HG02798 (cell line): Measurements from ENCODE around the gene SLC38A1.
"Not testable (repeated sequence)": the region's sequence is repeated elsewhere in the genome, so short reads cannot be mapped to it uniquely, and the experiment has no call there.

Source experiments
- ATAC-seq: cut with Tn5 transposase; IDR thresholded peaks from one replicate; pipeline ENCODE4 v1.9.1; 2021; ENCODE audit warnings: mild to moderate bottlenecking; ENCODE audit not compliant: unreplicated experiment, poor library complexity

The SLC38A1 gene

GRCh38 chr12:46265734-46266133 lies 3.1 kb downstream of the SLC38A1 start:
- ATAC-seq: no peak

GRCh38 chr12:46265102-46265501 lies 3.7 kb downstream of the SLC38A1 start:
- no peak for ATAC-seq

GRCh38 chr12:46264057-46264456 lies 4.8 kb downstream of the SLC38A1 start:
- ATAC-seq: no peak

GRCh38 chr12:46263140-46264016 lies 5.5 kb downstream of the SLC38A1 start:
- ATAC-seq: no peak

DNA sequence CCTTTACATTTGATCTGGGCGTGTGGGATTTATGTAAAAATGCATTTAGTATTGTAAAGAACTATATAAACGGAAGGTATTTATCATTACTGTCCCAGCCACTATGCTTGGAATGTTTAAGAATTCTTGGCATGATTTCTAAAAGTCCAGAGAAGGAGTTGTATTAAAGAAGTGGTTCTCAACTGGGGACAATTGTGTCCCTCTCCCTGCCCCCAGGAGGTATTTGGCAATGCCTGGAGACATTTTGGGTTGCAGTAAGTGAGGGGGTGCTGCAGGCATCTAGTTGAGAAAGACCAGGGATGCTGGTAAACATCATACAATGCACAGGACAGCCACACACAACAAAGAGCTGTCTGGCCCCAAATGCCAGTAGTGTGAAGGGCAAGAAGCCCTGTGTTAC lies 7.2 kb downstream of the SLC38A1 start:
- ATAC-seq: no peak

DNA sequence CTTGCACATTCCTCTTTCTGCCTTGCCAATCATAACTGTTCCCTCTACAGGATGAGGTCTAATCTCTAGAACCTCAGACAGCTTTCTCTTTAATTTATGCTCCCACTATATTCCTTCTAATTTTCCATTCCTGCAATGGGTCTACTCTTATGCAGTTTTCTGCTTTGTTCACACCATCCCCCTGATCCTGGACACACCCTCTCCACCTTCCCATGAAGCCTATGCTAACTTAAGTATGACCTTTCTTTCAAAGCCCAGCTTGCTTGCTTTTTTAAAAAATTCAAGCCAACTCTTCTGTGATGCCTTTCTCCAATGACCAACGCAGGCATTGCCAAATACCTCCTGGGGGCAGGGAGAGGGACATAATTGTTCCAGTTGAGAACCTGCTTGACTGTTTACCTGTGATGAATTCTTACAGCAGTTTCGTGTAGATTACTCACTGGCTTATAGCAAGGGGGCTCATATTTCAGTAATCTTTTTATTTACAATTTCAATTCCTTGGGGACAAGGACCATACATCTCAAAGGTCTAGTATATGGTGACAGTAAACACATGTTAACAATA lies 7.8 kb downstream of the SLC38A1 start:
- ATAC-seq: no peak

- no peak for ATAC-seq
Measured at GRCh38 chr12:46260124-46260912, 8.5 kb downstream of the SLC38A1 start.

DNA sequence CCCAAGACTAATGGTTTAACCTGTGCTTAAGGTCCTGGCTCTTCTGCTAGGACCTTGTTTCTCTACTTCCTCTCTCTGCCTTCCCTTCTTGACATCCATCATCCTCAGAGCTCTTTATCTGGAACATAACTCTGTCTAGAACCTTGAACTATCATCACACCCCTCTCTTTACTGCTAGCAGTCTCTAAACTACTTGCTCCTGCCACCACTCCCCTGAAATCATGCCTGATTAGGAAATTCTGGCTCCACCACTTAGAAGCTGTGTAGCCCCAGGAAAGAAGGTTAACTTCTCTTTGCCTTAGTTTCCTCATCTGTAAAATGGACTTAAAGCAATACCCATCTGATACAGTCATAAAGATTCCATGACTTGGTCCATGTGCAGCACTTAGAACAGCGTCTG lies 9.1 kb downstream of the SLC38A1 start:
- ATAC-seq: no peak

DNA sequence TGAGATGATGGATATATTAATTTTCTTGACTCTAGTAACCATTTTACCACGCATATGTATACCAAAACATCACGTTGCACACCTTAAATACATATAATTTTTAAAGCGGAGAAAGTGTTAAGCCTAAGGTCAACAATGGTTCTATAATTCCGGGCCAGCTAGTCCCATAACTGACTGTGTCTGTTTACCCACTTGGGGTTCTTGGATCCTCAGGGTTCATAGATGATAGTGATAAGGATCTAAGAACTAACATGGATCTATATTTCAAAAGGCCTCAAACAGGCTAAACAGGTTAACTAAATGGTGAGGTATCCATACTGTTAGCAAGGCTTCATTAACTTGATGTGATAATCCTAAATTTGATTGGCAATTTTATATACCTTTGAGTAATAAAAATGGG lies 9.8 kb downstream of the SLC38A1 start:
- ATAC-seq: no peak

DNA sequence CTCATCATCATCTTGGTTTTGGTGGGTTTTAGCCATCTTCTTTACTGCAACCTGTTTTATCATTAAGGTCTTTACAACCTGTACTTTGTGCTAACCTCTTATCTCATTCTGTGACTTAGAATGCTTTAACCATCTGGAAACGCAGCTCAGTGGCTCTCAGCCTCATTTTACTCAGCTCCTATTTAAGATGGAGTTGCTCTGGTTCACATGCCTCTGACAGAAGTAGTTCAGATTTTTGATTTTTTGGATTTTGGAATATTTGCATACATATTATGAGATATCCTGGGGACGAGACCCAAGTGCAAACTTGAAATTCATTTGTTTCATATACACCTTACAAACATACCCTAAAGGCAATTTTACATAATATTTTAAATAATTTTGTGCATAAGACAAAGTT lies 10.7 kb downstream of the SLC38A1 start:
- ATAC-seq: no peak

- no peak for ATAC-seq
Measured at GRCh38 chr12:46256942-46257341, 11.9 kb downstream of the SLC38A1 start.

- no peak for ATAC-seq
Measured at GRCh38 chr12:46253544-46254162, 15.2 kb downstream of the SLC38A1 start.

DNA sequence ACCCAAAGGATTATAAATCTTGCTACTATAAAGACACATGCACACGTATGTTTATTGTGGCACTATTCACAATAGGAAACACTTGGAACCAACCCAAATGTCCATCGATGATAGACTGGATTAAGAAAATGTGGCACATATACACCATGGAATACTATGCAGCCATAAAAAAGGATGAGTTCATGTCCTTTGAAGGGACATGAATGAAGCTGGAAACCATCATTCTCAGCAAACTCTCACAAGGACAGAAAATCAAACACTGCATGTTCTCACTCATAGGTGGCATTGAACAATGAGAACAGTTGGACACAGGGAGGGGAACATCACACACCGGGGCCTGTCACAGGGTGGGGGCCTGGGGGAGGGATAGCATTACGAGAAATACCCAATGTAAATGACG lies 16.8 kb downstream of the SLC38A1 start:
- ATAC-seq: not testable (repeated sequence)

DNA sequence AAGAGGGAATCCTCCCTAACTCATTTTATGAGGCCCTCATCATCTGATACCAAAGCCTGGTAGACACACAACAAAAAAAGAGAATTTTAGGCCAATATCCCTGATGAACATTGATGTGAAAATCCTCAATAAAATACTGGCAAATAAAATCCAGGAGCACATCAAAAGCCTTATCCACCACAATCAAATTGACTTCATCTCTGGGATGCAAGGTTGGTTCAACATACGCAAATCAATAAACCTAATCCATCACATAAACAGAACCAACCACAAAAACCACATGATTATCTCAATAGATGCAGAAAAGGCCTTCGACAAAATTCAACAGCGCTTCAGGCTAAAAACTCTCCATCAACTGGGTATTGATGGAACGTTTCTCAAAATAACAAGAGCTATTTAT lies 18.9 kb downstream of the SLC38A1 start:
- ATAC-seq: not testable (repeated sequence)

DNA sequence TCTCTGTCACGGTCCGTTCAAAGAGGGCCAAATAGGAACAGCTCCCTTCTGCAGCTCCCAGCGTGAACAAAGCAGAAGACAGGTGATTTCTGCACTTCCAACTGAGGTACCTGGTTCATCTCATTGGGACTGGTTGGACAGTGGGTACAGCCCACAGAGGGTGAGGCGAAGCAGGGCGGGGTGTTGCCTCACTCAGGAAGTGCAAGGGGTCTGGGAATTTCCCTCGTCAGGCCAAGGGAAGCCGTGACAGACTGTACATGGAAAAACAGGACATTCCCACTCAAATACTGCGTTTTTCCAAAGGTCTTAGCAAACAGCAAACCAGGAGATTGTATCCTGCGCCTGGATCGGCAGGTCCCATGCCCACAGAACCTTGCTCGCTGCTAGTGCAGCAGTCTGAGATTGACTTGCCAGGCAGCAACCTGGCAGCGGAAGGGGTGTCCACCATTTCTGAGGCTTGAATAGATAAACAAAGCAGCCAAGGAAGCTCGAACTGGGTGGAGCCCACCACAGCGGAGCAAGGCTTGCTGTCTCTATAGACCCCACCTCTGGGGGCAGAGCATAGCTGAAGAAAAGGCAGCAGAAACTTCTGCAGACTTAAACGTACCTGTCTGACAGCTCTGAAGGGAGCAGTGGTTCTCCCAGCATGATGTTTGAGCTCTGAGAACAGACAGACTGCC lies 22.7 kb downstream of the SLC38A1 start:
- no peak for ATAC-seq

DNA sequence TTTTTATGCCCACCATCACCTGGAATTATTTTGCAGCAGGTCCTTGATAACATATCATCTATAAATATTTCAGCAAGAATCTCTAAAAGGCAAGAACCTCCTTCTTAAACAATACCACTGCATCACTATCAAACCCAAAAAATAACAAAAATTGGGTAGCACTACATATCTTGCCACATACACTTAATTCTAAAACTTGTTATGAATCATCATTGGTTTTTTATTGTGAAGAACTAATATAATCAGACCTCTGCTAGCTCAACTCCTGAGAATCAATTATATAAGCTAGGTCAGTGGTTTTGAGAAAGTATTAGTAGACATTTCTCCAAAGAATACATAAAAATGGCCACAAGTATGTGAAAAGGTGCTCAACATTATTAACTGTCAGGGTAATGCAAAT lies 23.8 kb downstream of the SLC38A1 start:
- no peak for ATAC-seq

DNA sequence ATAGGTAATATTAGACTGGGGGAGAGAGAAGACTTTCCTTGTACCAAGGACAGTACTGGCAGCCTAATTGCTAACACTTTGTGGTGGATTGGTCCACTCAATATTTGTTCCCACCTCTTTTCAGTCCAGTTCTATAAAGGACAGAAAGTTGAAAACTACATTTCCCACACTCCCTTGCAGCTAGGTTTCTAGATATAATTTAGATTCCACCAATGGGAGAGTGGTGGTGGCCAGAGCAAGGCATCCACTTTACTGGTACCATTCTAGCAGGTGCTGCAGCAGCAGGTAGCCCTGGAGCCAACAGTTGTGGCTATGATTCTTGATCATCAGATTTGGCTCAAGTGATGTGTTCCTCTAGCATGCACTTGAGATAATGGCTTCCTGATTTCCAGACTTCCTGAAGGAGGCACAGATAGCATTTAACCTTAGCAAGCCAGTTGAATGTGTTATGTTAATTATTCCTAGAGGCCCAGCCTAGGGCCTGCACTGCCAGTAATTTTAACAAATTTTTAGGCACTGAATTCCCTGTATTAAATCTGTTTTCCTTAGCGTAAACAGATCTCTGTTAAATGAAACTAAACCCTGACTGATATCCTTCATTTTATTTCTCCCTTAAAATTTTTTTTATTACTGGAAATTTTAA lies 24.4 kb downstream of the SLC38A1 start:
- no peak for ATAC-seq

DNA sequence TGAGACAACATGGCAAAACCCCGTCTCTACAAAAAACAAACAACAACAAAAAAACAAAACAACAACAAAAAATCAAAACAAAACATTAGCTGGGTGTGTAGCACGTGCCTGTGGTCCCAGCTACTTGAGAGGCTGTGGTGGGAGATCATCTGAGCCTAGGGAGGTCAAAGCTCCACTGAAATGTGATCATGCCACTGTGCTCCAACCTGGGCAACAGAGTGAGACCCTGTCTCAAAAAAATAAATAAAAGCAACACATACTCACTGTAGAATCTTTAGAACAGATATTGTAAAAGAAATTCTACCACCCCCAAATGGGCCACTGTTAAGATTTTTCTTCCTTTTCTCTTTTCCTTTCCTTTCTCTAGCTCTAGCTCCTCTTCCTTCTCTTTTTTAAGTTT lies 26.3 kb downstream of the SLC38A1 start:
- no peak for ATAC-seq

GRCh38 chr12:46240436-46240835 lies 28.4 kb downstream of the SLC38A1 start:
- no peak for ATAC-seq

- no peak for ATAC-seq
Measured at GRCh38 chr12:46238821-46239220, 30.0 kb downstream of the SLC38A1 start.
